ENCODE measurements around the gene SPATA4.
"Not testable (repeated sequence)": the region's sequence is repeated elsewhere in the genome, so short reads cannot be mapped to it uniquely, and the experiment has no call there.

The SPATA4 gene

DNA sequence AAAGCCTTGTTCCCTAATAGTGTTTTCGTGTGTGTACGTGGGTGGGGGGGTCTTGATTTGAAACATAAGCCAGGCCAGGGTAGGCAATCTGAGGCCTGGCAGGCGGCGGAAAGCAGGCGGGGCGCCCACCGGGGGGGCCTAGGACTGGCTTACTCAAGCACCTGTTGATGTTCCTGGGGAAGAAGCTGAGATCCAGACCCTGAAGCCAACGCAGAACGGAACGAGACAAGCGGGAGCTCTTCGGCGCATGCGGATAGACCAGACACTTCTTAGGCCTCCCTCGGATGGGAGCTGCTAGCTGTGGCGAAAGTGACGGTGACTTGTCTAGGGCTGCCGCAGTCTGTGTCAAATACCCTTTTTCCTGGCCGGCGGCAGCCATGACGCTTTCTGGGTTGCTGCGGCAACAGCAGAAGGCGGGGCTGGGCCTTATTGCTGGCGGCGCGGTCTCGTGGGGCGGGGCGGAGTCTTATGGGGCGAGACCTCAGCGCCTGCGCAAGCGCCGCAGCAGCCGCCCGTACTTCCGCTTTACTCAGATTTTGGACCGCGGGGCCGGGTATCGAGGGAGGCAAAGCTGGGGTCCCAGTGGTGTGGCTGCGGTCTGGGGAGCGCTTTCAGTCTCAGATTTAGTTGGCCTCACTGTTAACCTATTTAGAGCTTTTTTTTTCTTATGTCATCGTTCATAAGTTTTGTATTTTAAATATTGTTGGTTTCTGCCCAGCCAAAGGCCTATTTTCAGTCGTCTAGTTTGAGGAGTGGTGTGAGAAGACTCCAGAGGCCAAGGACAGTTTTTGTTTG, at the start of gene SPATA4:
TSS of gene SPATA4 (minus strand) at position 402 of the 795 bp plus-strand sequence. CDS start at position 379, 23 bp downstream.
- peak; percentile 84 for DNase-seq

DNA sequence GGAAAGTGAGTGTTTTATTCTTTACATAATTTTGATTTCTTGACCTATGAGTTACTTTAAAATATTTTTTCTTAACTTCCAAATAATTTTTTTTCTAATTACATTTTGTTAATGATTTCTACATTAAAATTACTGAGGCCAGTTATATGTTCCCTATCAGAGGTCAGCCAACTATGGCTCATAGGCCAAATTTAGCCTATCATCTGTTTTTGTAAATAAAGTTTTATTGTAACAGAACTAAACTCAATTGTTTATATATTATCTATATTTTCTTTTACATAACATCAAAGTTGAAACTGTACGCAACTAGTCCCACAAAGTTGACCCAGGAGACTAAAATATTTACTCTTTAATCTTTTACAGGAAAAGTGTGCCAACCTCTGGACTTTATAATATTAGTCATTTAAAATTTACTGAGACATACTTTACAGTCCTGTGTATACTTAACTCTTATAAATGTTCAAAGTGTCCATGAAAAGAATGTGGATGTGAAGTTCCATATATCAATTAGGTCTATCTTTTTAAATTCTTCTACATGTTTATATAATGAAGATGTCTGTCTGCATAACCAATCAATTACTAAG, 47.5 kb upstream of the SPATA4 start:
- no peak for DNase-seq

DNA sequence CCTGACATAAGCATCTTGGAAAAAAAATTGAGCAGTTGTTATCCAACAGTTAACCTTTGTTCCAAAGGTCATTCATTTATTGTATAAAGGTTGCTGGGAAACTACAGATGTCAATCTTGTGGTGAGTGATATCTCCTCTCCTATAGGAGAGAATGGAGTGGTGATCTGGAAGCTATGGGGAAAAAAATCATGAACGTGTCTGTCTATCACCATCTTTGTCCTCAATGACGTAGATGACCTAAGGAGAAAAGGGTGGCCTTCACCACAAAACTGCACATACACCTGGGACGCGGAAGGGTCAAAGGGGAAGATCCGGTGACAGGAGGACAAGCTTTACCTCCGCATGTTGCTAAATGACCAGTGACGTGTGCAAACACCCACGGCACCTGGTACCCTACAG, 46.3 kb upstream of the SPATA4 start:
- DNase-seq, result no peak

GRCh38 chr4:176238826-176239225, 43.4 kb upstream of the SPATA4 start:
- no peak for DNase-seq

GRCh38 chr4:176238157-176238610, 42.8 kb upstream of the SPATA4 start:
- DNase-seq, result no peak

DNA sequence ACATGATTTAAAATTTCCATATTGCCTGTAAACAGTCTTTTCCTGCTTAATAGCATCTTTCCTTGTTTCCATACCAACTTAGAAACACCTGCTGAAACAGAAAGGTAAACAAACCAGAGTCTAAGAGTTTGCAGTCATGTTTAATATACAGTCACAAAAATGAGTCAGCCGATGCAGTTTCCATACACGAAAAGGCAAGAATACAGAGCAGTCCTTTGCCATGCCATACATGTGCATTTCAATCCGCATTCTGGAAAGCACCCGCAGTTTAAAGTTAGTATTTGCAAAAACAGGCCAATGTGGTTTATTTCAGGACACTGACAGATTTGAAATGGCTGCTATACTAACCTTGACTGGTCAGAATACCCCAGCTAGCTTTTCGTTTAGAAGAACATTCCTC, 41.6 kb upstream of the SPATA4 start:
- no peak for DNase-seq

DNA sequence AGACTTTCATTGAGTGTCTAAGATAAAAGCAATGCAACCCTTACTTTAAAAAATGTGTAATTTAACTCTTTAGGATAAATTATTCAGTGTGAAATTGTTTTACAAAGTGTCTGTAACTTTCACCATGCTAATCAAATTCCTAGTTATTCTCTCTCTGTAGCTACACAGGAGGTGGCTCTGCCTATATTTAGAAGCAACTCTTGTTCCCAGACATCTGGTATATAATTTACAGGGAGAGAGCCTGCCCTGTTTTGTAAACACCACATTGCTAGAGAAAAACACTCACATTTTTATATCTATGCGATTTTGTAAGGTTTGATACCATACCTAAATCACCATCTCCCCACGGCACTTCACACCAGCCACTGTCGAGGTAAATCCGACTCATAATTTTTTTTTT, 35.5 kb upstream of the SPATA4 start:
- no peak for DNase-seq

GRCh38 chr4:176229645-176230044, 34.3 kb upstream of the SPATA4 start:
- DNase-seq, result no peak

DNA sequence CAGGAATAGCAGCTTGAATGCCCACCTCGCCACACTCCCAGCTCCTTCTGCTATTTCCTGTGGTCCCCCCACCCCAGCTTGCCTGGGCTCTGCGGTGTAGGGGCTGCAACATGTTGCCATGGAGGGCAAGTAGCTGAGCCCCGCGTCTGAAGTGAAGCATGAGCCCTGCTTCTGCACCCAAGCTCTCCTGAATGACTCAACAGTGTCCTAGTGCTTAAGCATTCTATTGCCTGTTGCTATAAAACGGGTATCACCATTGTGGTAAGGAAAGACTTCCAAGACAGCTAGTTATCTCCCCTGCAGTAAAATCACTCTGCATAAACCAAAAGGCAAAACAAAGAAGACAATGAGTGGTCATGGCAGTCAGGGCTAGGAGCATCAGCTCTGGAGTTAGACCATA, 31.4 kb upstream of the SPATA4 start:
- DNase-seq, result no peak

DNA sequence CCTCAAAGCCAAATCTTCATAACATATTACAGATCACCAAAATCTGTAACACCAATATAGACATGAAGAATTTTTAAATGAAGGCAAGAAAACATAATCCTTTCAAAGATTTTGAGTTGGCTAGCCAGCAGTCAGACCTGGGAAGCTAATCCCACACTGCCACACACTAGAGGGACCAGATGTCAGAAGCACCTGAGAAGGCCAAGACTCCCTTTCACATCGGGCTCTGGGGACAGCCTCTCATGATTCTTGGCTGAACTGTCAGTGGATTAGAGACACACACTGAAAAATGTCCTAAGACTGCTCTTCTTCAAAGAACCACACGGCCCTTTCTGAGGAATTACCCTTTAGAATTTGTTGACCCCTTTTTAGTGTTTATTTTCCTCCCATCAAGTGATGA, 28.2 kb upstream of the SPATA4 start:
- DNase-seq, result no peak

DNA sequence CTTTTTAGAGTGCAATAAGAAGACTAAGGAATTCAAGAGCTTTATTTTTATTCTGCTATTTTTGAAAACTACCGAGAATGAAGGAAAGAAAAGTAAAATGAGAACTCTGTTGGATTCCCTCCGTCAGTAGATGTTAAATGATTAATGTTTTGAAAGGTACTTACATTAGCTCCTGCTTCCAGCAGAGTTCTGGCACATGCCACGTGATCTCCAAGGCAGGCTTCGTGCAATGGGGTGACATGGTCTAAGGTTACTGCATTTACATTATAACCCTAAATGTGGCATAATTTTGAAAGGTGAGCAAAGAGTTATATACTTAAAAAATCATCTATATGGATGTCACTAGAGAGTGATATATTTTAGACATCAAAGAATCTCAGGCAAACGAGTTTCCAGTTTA, 26.8 kb upstream of the SPATA4 start:
- DNase-seq, result no peak

GRCh38 chr4:176217510-176217909, 22.1 kb upstream of the SPATA4 start:
- DNase-seq, result no peak

DNA sequence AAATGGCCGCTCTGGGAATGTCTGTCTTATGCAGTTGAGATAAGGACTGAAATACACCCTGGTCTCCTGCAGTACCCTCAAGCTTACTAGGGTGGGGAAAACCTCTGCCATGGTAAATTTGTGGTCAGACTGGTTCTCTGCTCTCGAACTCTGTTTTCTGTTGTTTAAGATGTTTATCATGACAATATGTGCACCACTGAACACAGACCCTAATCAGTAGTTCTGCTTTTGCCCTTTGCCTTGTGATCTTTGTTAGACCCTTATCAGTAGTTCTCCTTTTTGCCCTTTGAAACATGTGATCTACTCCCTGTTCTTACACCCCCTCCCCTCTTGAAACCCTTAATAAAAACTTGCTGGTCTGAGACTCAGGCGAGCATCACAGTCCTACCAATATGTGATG, 17.0 kb upstream of the SPATA4 start:
- DNase-seq, result not testable (repeated sequence)

DNA sequence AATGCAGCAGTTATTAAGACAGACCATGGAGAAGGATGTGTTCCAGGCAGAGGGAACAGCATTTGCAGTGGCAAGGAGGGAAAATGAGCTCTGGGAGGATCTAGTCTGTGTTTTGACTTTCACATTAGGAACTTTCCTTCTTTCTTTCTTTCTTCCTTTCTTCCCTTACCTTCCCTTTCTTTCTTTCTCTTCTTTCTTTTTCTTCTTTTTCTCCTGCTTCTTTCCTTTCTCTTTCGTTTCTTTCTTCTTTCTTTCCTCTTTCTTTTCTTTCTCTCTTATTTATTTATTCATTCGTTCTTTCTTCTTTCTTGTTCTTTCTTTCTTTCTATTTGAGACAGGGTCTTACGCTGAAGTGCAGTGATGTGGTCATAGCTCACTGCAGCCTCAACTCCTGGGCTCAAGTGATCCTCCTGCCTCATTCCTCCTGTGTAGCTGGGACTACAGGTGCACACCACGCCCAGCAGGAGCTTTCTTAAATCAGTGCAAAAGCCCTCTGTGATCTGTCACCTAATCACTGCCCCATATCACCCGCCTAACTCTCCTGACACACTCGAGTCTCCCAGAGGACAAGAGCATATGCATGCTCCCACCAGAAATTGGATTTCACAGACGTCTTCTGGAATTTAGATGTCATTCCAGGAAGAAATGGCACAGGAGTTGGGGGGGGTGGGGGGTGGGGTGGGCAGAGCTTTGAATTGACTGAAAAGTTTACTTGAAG, 15.4 kb upstream of the SPATA4 start:
- no peak for DNase-seq

DNA sequence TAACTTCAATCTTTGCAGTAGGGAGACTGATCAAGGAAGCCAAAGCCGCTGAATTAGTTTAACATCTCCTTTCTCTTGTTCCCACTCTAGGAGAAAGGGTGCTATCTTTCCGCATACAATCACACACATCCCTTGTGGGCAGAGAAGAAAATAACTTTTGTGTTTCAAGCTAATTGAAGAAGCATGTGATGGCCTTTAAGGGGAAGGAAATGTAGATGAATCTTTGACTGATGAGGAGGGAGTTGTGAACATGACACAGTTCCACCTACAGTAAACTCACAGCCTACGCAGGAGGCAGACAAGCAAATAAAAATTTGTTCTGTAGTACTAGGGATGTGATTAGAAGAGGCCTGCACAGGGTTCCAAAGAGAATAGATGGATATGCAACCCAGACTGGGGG, 14.7 kb upstream of the SPATA4 start:
- DNase-seq, result no peak

DNA sequence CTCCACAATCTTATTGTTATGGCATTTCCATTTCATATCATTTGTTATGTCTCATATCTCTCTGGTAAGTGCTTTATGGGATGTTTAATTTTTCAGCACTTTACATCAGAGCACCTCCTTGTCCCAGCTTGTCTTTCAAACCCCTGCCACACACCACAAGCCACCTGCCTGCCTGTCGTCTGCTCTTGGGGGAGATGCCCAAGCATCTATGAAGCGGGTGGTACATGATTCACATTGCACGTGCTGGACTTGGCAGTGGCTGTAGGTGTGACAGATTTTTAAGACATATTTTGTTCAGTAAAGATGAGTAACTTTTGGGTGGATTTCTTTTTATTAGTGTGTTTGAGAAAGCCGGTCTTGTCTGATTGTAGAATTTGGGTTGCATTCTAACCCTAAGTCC, 14.2 kb upstream of the SPATA4 start:
- no peak for DNase-seq

- no peak for DNase-seq
Measured at GRCh38 chr4:176207839-176208238, 12.5 kb upstream of the SPATA4 start.

DNA sequence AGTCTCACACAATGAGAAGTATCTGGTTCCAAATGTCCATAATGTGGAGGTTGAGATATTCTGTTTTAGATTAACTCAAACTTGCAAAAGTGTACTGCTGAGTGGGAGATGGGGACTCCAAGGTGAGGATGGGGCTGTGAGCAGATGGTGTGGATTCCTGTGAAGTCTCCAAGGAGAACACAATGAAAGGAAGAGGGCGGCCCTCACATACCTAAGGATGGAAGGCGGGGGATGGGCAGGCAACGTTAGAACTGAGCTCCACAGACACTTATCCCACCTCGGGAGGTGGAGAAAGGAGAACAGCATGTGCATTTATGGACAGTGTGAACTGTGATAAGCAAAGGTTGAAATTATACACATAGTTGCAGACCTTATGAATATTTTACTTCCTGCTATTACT, 9.9 kb upstream of the SPATA4 start:
- no peak for DNase-seq

DNA sequence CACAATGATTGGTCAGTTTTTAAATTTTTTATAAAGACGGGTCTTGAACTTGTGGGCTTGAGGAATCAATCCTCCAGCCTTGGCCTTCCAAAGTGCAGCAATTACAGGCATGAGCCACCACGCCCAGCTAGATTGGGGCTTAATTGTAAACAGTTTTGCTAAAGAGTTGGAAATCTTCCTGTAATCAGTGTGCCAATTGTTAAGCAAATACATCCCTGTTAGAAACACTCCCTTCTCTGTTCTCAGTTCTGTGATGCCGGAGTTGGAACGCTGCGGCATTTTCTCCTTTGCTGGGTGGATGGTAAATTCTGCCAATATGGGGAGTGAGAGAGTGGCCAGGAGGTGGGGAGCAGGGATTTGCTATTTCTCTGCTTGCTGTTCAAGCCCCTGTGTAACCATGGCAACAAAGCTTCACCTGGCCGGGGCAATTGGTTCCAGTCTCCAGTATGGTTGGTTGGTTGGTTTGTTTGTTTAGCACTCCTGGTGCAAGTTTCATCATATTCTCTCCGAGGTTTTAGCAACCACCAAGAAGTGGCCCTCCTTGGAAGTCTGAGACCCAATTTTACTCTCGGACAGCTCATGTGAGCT, 3.0 kb upstream of the SPATA4 start:
- no peak for DNase-seq

GRCh38 chr4:176193938-176194337, 1.4 kb downstream of the SPATA4 start:
- DNase-seq, result no peak

DNA sequence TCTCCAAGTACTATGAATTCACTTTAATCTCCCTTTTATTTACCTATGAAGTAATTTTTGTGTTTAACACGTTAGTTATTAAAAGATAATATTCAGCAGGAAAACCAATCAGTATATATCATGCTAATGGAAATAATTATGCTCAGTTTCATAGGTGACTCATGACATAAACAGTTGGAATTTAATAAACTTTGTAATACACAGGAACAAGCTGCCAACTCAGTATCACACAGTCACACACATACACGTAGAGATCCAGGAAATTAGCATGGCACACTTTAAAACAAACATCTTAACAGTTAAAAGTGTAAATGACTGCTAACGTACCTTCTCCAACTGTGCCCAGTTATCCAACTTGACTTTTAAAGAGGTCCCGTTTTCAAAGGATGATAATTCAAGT, 2.3 kb downstream of the SPATA4 start:
- no peak for DNase-seq

- no peak for DNase-seq
Measured at GRCh38 chr4:176191974-176192373, 3.4 kb downstream of the SPATA4 start.
